HepG2 (cell line): ENCODE results near the gene MAP4K3. TPM values are rescaled to one million over a fixed set of nuclear protein-coding genes. Genes with fewer than 3 reads are reported as not detected.

Experiments used
- ATAC-seq: fragments of 200-7000 bp; cut with Tn5 transposase; 3 replicates; pipeline ENCODE4 v1.9.1; 2020; ENCODE audit warnings: mild to moderate bottlenecking, moderate library complexity
- BruUV-seq: library from RNA; stranded (reverse); fragments of 400-500 nt; replicated peaks from 2 replicates; lab custom pipeline; 2021; lab: Mats Ljungman, UMichigan
- CTCF ChIA-PET: fragments of 300-600 bp; formaldehyde crosslinking; extraction: SDS; loops from one replicate; lab custom pipeline; 2021; ENCODE audit warnings: low total read pairs, inconsistent platforms, low intra/inter-chr PET ratio; lab: Yijun Ruan, JAX
- POLR2A ChIA-PET: fragments of 350-600 bp; sonication (Branson Sonifier 250); formaldehyde crosslinking; loops from one replicate; lab custom pipeline; 2020; ENCODE audit warnings: antibody characterized with exemption, inconsistent platforms; lab: Yijun Ruan, JAX
- DNase-seq: peaks from one replicate; pipeline ENCODE4 v3.0.0-alpha.2; 2015; ENCODE audit warnings: low spot score
- FAIRE-seq: peaks from 3 replicates; lab custom pipeline; 2011; peaks lifted over from hg19 to GRCh38; lab: Jason Lieb, UNC
- H2AFZ ChIP-seq: one replicate; pipeline ENCODE4 v1.6.1; 2011; ENCODE audit warnings: low read length, inconsistent platforms
- H3K27ac ChIP-seq: fragments of 300-600 bp; 3 replicates; pipeline ENCODE4 v1.8.0; 2011; ENCODE audit warnings: mixed run types, mild to moderate bottlenecking, mixed read lengths, low read length, inconsistent platforms; ENCODE audit not compliant: insufficient read depth; ENCODE audit errors: extremely low read length
- H3K27me3 ChIP-seq, 2 experiments: fragments of 200-600 bp in 1 of 2; 2 replicates in 1 of 2; 3 replicates in 1 of 2; pipeline versions ENCODE4 v1.6.0 to v1.8.0; 2011; ENCODE audit warnings: low read length in 2 of 2, mild to moderate bottlenecking in 2 of 2, moderate library complexity in 2 of 2, inconsistent platforms in 1 of 2; ENCODE audit not compliant: insufficient read depth in 2 of 2, control insufficient read depth in 1 of 2
- H3K36me3 ChIP-seq, 2 experiments: fragments of 200-600 bp in 1 of 2; replicated peaks in 1 of 2; 2 replicates in 1 of 2; 3 replicates in 1 of 2; pipeline versions ENCODE4 v1.5.1 to v1.8.0; 2011; ENCODE audit warnings: low read length in 2 of 2, inconsistent platforms in 1 of 2; ENCODE audit not compliant: insufficient read depth in 2 of 2, control insufficient read depth in 1 of 2
- H3K4me1 ChIP-seq: 2 replicates; pipeline ENCODE4 v1.5.1; 2012; ENCODE audit warnings: low read length, inconsistent platforms; ENCODE audit not compliant: insufficient read depth
- H3K4me2 ChIP-seq: 2 replicates; pipeline ENCODE4 v1.6.0; 2011; ENCODE audit warnings: low read depth, low read length, inconsistent platforms
- H3K4me3 ChIP-seq, 3 experiments: fragments of 200-600 bp in 1 of 3; sonication (generic), shearing (Covaris generic) in 1 of 3; replicated peaks in 1 of 3; 2 replicates each; pipeline ENCODE4 v1.5.1; 2011 to 2016; ENCODE audit warnings: low read length in 3 of 3, inconsistent platforms in 2 of 3, low read depth in 2 of 3, mild to moderate bottlenecking in 2 of 3, control low read depth in 1 of 3, mixed read lengths in 1 of 3; ENCODE audit not compliant: insufficient read depth in 1 of 3
- H3K79me2 ChIP-seq: one replicate; pipeline ENCODE4 v1.6.1; 2011; ENCODE audit warnings: low read length, inconsistent platforms; ENCODE audit not compliant: insufficient read depth
- H3K9ac ChIP-seq: 2 replicates; pipeline ENCODE4 v1.6.0; 2011; ENCODE audit warnings: mild to moderate bottlenecking, low read depth, low read length, inconsistent platforms; ENCODE audit not compliant: insufficient read depth
- H3K9me3 ChIP-seq: 2 replicates; pipeline ENCODE4 v1.5.1; 2012; ENCODE audit warnings: mild to moderate bottlenecking, low read length
- H4K20me1 ChIP-seq: 2 replicates; pipeline ENCODE4 v1.6.0; 2011; ENCODE audit warnings: inconsistent platforms, mild to moderate bottlenecking, low read length, moderate library complexity; ENCODE audit not compliant: insufficient read depth
- JARID2 ChIP-seq: sonication (generic); formaldehyde crosslinking; IDR thresholded peaks from 2 replicates; pipeline ENCODE4 v1.8.1; 2023; ENCODE audit warnings: missing genetic modification reagents, inconsistent platforms; ENCODE audit not compliant: insufficient replicate concordance
- PAF1 ChIP-seq: IDR thresholded peaks from 2 replicates; pipeline ENCODE4 v1.6.1; 2016; ENCODE audit warnings: missing genetic modification reagents, missing compliant biosample characterization
- POLR2AphosphoS2 ChIP-seq: IDR thresholded peaks from 2 replicates; pipeline ENCODE4 v1.6.1; 2011; ENCODE audit warnings: low read depth, low read length, improper control_type of control experiment
- POLR2G ChIP-seq: fragments of 200-400 bp; formaldehyde crosslinking; IDR thresholded peaks from 2 replicates; pipeline ENCODE4 v1.6.1; 2018; ENCODE audit warnings: mild to moderate bottlenecking, low read depth, low read length, moderate library complexity
- RBM22 ChIP-seq: fragments of 200-400 bp; formaldehyde crosslinking; optimal IDR thresholded peaks from 2 replicates; pipeline ENCODE3; 2017; ENCODE audit warnings: mild to moderate bottlenecking, low read length, moderate library complexity
- ZNF646 ChIP-seq: sonication (generic); formaldehyde crosslinking; IDR thresholded peaks from 2 replicates; pipeline ENCODE4 v1.9.0; 2021; ENCODE audit warnings: mild to moderate bottlenecking, missing genetic modification reagents
- WGBS: methylation state at CpG from one replicate; pipeline ENCODE4 v1.1.6; 2017; ENCODE audit warnings: low lambda C conversion rate; 5-methylcytosine and 5-hydroxymethylcytosine counted together
- in situ Hi-C: cut with HindIII; loops from 2 replicates; pipeline ENCODE4 v1.10.0; 2017; ENCODE audit warnings: low pct_unique_long_range_greater_than_20kb; ENCODE audit not compliant: extremely low pct_ligation_motif_present
- intact Hi-C: fragments of 100-400 bp; cut with micrococcal nuclease; formaldehyde crosslinking; loops from one replicate; pipeline ENCODE4 v1.10.0; 2022; ENCODE audit not compliant: unreplicated experiment
- polyA plus RNA-seq, 8 experiments: library from polyadenylated mRNA; depleted of rRNA in 3 of 8; stranded (reverse) in 7 of 8; unstranded in 1 of 8; fragments of >200 nt; fragmentation: Illumina TruSeq in 4 of 8; extraction: Trizol in 4 of 8; gene quantifications; 2 replicates each; pipeline versions ENCODE4 v1.2.1 to v1.2.3, GENCODE V29; 2011 to 2016; ENCODE audit warnings: low read depth in 4 of 8, missing spikeins in 1 of 8, mixed read lengths in 1 of 8; ENCODE audit not compliant: insufficient read depth in 1 of 8
- total RNA-seq, 5 experiments: library from RNA; depleted of rRNA; stranded (reverse); fragments of >200 nt; fragmentation: Illumina TruSeq; extraction: Trizol; gene quantifications; 2 replicates each; pipeline ENCODE4 v1.2.3, GENCODE V29; 2016; ENCODE audit warnings: low read depth in 1 of 5

The MAP4K3 gene
- total and polyA plus RNA-seq, 2 of the 13 experiments (the other 11 are each of a cell fraction or from before 2014, with no cell fraction given) = 45.9 to 53.2 TPM

GRCh38 chr2:39247512-39248043 lies 189.5 kb downstream of the MAP4K3 start:
- 81% methylated on average over 6 of the region's 6 CpGs for WGBS
- no TSS peak for BruUV-seq
- no peak overlapping the region for H3K4me2 ChIP-seq
- POLR2A ChIA-PET = no interaction called here
- ATAC-seq (no peak), FAIRE-seq (no peak), DNase-seq (no peak)
- H3K36me3 ChIP-seq = peaks cover 6 to 39% of the 10 kb centered on the region in 2 experiments
- TF ChIP-seq JARID2 (CRISPR knock-in tag) (no peak), RBM22 (peak; percentile 85)
- CTCF ChIA-PET = no interaction called here
- no peaks in the 10 kb centered on the region for H3K27me3 ChIP-seq
- no peak overlapping the region for H3K27ac ChIP-seq
- H4K20me1 ChIP-seq = no peaks in the 10 kb centered on the region
- in situ Hi-C loops (no loop called here), intact Hi-C loops (no loop called here)
- no peak overlapping the region for H3K9ac ChIP-seq
- no peaks in the 10 kb centered on the region for H3K79me2 ChIP-seq
- no peak overlapping the region for H2AFZ ChIP-seq
- H3K4me1 ChIP-seq = peaks cover 3% of the 10 kb centered on the region
- peaks cover 16% of the 10 kb centered on the region for H3K9me3 ChIP-seq
- no peak overlapping the region for H3K4me3 ChIP-seq

GRCh38 chr2:39246382-39246980 lies 190.6 kb downstream of the MAP4K3 start:
- H2AFZ ChIP-seq = no peak overlapping the region
- no peak for FAIRE-seq
- TF ChIP-seq POLR2G (0 out of 2 replicates have a peak, but pooled peaks have one; percentile 32), ZNF646 (CRISPR knock-in tag) (no peak), POLR2AphosphoS2 (peak; percentile 87; the same call in 1 of the 2 replicates), PAF1 (peak; percentile 81), RBM22 (peak; percentile 51)
- H3K4me3 ChIP-seq = no peak overlapping the region
- peaks cover 6% of the 10 kb centered on the region; the same call in 1 of the 2 replicates for H3K9me3 ChIP-seq
- ChIA-PET CTCF (no interaction called here), POLR2A (no interaction called here)
- BruUV-seq = TSS peak; percentile 19
- WGBS = 93% methylated on average over 1 of the region's 1 CpG
- H3K27me3 ChIP-seq = no peaks in the 10 kb centered on the region
- no peak overlapping the region for H3K9ac ChIP-seq
- peaks cover 11% of the 10 kb centered on the region for H3K4me1 ChIP-seq
- no peak overlapping the region for H3K27ac ChIP-seq
- no peaks in the 10 kb centered on the region for H3K79me2 ChIP-seq
- H4K20me1 ChIP-seq = no peaks in the 10 kb centered on the region
- DNase-seq = no peak
- intact Hi-C loops = no loop called here
- H3K36me3 ChIP-seq = peaks cover 3 to 28% of the 10 kb centered on the region in 2 experiments; a peak in 4 of 5 replicates
- no peak for ATAC-seq
- no peak overlapping the region for H3K4me2 ChIP-seq
- in situ Hi-C loops = no loop called here
